Panc1 (cell line): ENCODE results near the gene C1orf50. TPM values are rescaled to one million over a fixed set of nuclear protein-coding genes. Genes with fewer than 3 reads are reported as not detected.

Source experiments
- ATAC-seq: fragments of 200-7000 bp; cut with Tn5 transposase; 2 replicates; pipeline ENCODE4 v1.9.1; 2020; ENCODE audit warnings: mild to moderate bottlenecking, moderate library complexity
- BruUV-seq: library from RNA; stranded (reverse); fragments of 400-500 nt; replicated peaks from 2 replicates; lab custom pipeline; 2021; lab: Mats Ljungman, UMichigan
- CTCF ChIA-PET: fragments of 300-600 bp; sonication (Branson Sonifier 250); formaldehyde crosslinking; loops from one replicate; lab custom pipeline; 2022; ENCODE audit warnings: antibody characterized with exemption; lab: Charles Lee
- POLR2A ChIA-PET: fragments of 300-600 bp; sonication (Branson Sonifier 250); formaldehyde crosslinking; loops from one replicate; lab custom pipeline; 2022; ENCODE audit warnings: antibody characterized with exemption; lab: Charles Lee
- DNase-seq: peaks from one replicate; pipeline ENCODE4 v3.0.0-alpha.2; 2010; ENCODE audit warnings: low read depth, low spot score
- H3K27ac ChIP-seq: 2 replicates; pipeline ENCODE4 v1.5.1; 2011; ENCODE audit warnings: mild to moderate bottlenecking, low read length, inconsistent platforms
- H3K27me3 ChIP-seq: fragments of 200-500 bp; sonication (Bioruptor generic); 2 replicates; pipeline ENCODE4 v1.6.0; 2014; ENCODE audit warnings: low read length, inconsistent platforms; ENCODE audit not compliant: control insufficient read depth, insufficient read depth
- H3K36me3 ChIP-seq: fragments of 200-500 bp; sonication (Bioruptor generic); 2 replicates; pipeline ENCODE4 v1.5.1; 2014; ENCODE audit warnings: inconsistent platforms, mild to moderate bottlenecking, low read length, moderate library complexity; ENCODE audit not compliant: control insufficient read depth, insufficient read depth
- H3K4me1 ChIP-seq: 2 replicates; pipeline ENCODE4 v1.5.1; 2011; ENCODE audit warnings: inconsistent platforms, mild to moderate bottlenecking, low read length, moderate library complexity; ENCODE audit not compliant: control insufficient read depth, insufficient read depth
- H3K4me3 ChIP-seq, 2 experiments: 2 replicates each; pipeline ENCODE4 v1.5.1; 2011 to 2012; ENCODE audit warnings: low read depth in 2 of 2, low read length in 2 of 2, mild to moderate bottlenecking in 2 of 2, inconsistent platforms in 1 of 2, moderate library complexity in 1 of 2
- H3K9me3 ChIP-seq: fragments of 200-500 bp; sonication (Bioruptor generic); 2 replicates; pipeline ENCODE4 v1.5.1; 2014; ENCODE audit warnings: low read depth, mild to moderate bottlenecking, inconsistent platforms, low read length, moderate library complexity; ENCODE audit not compliant: control insufficient read depth, insufficient read depth
- CTCF ChIP-seq: fragments of 450-650 bp; IDR thresholded peaks from 2 replicates; pipeline ENCODE4 v1.5.1; 2017; ENCODE audit warnings: mild to moderate bottlenecking
- POLR2AphosphoS5 ChIP-seq: IDR thresholded peaks from 2 replicates; pipeline ENCODE4 v1.6.1; 2012; ENCODE audit warnings: mild to moderate bottlenecking, low read depth, low read length, moderate library complexity
- REST ChIP-seq, 2 experiments: IDR thresholded peaks; 2 replicates each; pipeline ENCODE4 v1.6.1; 2011 to 2012; ENCODE audit warnings: low read depth in 2 of 2, control low read depth in 1 of 2, low read length in 1 of 2, mild to moderate bottlenecking in 1 of 2, moderate library complexity in 1 of 2; ENCODE audit not compliant: insufficient read depth in 1 of 2
- SIN3A ChIP-seq: IDR thresholded peaks from 2 replicates; pipeline ENCODE4 v1.6.1; 2012; ENCODE audit warnings: low read depth, mild to moderate bottlenecking, low read length, moderate library complexity, borderline replicate concordance; ENCODE audit not compliant: insufficient read depth
- TCF7L2 ChIP-seq: IDR thresholded peaks from 2 replicates; pipeline ENCODE4 v1.6.1; 2011; ENCODE audit warnings: mild to moderate bottlenecking, low read depth, low read length, inconsistent platforms
- in situ Hi-C: cut with HindIII; loops from 2 replicates; pipeline ENCODE4 v1.10.0; 2016; ENCODE audit warnings: low sequenced_read_pairs, low pct_unique_long_range_greater_than_20kb
- intact Hi-C: fragments of 100-400 bp; cut with micrococcal nuclease; formaldehyde crosslinking; loops from one replicate; pipeline ENCODE4 v1.10.0; 2022; ENCODE audit not compliant: unreplicated experiment
- total RNA-seq: library from RNA; stranded (reverse); gene quantifications from one replicate; pipeline ENCODE4 v1.2.1, GENCODE V29; 2021; ENCODE audit not compliant: unreplicated experiment

The C1orf50 gene
- total RNA-seq, 1 experiment from 2014 or later: 5.8 TPM

- no peak for DNase-seq
- H3K9me3 ChIP-seq: no peaks in the 10 kb centered on the region
- TF ChIP-seq TCF7L2 (no peak), CTCF (no peak), POLR2AphosphoS5 (no peak), SIN3A (no peak), REST (IDR thresholded peaks at IDR 0.05; ENCODE audit: insufficient read depth in 1 of 2, low read depth in 2 of 2, low read length in 1 of 2) (no peak)
- no peaks in the 10 kb centered on the region; the same call in 1 of the 2 replicates for H3K36me3 ChIP-seq
- H3K27ac ChIP-seq: no peak overlapping the region
- ATAC-seq: no peak
- no peaks in the 10 kb centered on the region for H3K27me3 ChIP-seq
- ChIA-PET POLR2A (no interaction called here), CTCF (no interaction called here)
- BruUV-seq: no TSS peak
- intact Hi-C loops: no loop called here
- no peak overlapping the region for H3K4me3 ChIP-seq
- in situ Hi-C loops: no loop called here
- H3K4me1 ChIP-seq: peaks cover 11% of the 10 kb centered on the region
These were observed 2.8 kb downstream of the C1orf50 start for GRCh38 chr1:42769811-42770210.

- Histone ChIP-seq H3K4me1 (no peaks in the 10 kb centered on the region), H3K27ac (no peak overlapping the region), H3K27me3 (no peaks in the 10 kb centered on the region), H3K9me3 (no peaks in the 10 kb centered on the region), H3K36me3 (peaks cover 4% of the 10 kb centered on the region; the same call in 1 of the 2 replicates), H3K4me3 (no peak overlapping the region)
- in situ Hi-C loops (no loop called here), intact Hi-C loops (no loop called here)
- ATAC-seq (no peak), DNase-seq (no peak)
- ChIA-PET POLR2A (no interaction called here), CTCF (no interaction called here)
- BruUV-seq: no TSS peak
- no peak for TF ChIP-seq REST (IDR thresholded peaks at IDR 0.05; ENCODE audit: insufficient read depth in 1 of 2, low read depth in 2 of 2, low read length in 1 of 2)
- no peak for TF ChIP-seq POLR2AphosphoS5
- TF ChIP-seq CTCF: no peak
- no peak for TF ChIP-seq SIN3A
- TF ChIP-seq TCF7L2: no peak
These were observed 6.4 kb downstream of the C1orf50 start for GRCh38 chr1:42773420-42773819.
